GM23338 (cell line): Measurements from ENCODE around the gene TEX36. TPM values are rescaled to one million over a fixed set of nuclear protein-coding genes. Genes with fewer than 3 reads are reported as not detected.

Experiments
- ATAC-seq: fragments of 200-7000 bp; cut with Tn5 transposase; 3 replicates; pipeline ENCODE4 v1.9.1; 2020
- DNase-seq: peaks from one replicate; pipeline ENCODE4 v3.0.0-alpha.2; 2015; ENCODE audit warnings: low spot score
- H2AFZ ChIP-seq: fragments of 200-600 bp; sonication (generic); 2 replicates; pipeline ENCODE4 v1.8.0; 2016; ENCODE audit warnings: antibody characterized with exemption, mild to moderate bottlenecking, moderate library complexity
- H3F3A ChIP-seq: fragments of 200-600 bp; sonication (generic); replicated peaks from 2 replicates; pipeline ENCODE4 v1.8.0; 2017; ENCODE audit warnings: antibody characterized with exemption, mixed run types, low read depth
- H3K27ac ChIP-seq: fragments of 200-600 bp; sonication (generic); 2 replicates; pipeline ENCODE4 v1.6.1; 2016; ENCODE audit warnings: low read depth
- H3K27me3 ChIP-seq: fragments of 200-600 bp; sonication (generic); 2 replicates; pipeline ENCODE4 v1.8.0; 2016; ENCODE audit warnings: mild to moderate bottlenecking, mixed run types, moderate library complexity; ENCODE audit not compliant: insufficient read depth
- H3K36me3 ChIP-seq: fragments of 200-600 bp; sonication (generic); 2 replicates; pipeline ENCODE4 v1.8.0; 2016; ENCODE audit warnings: mild to moderate bottlenecking; ENCODE audit not compliant: insufficient read depth
- H3K4me1 ChIP-seq: fragments of 200-600 bp; sonication (generic); 2 replicates; pipeline ENCODE4 v1.8.0; 2016; ENCODE audit warnings: mild to moderate bottlenecking, moderate library complexity; ENCODE audit not compliant: insufficient read depth
- H3K4me2 ChIP-seq: fragments of 200-600 bp; sonication (generic); 2 replicates; pipeline ENCODE4 v1.7.1; 2017; ENCODE audit warnings: mixed run types
- H3K4me3 ChIP-seq: fragments of 200-600 bp; sonication (generic); 2 replicates; pipeline ENCODE4 v1.6.1; 2016; ENCODE audit warnings: mixed run types
- H3K79me2 ChIP-seq: fragments of 200-600 bp; sonication (generic); replicated peaks from 2 replicates; pipeline ENCODE4 v1.8.0; 2017; ENCODE audit warnings: mild to moderate bottlenecking; ENCODE audit not compliant: insufficient read depth
- H3K9me2 ChIP-seq: fragments of 200-600 bp; sonication (generic); 2 replicates; pipeline ENCODE4 v1.8.0; 2017; ENCODE audit not compliant: insufficient read depth
- H4K20me1 ChIP-seq: fragments of 200-600 bp; sonication (generic); replicated peaks from 2 replicates; pipeline ENCODE4 v1.8.0; 2017; ENCODE audit warnings: mild to moderate bottlenecking; ENCODE audit not compliant: insufficient read depth
- H3K27ac Mint-ChIP-seq: 2 replicates; pipeline ENCODE4 v1.8.0; 2020; ENCODE audit warnings: inconsistent platforms, mild to moderate bottlenecking, moderate library complexity, mixed read lengths
- H3K27me3 Mint-ChIP-seq: 3 replicates; pipeline ENCODE4 v1.8.0; 2022; ENCODE audit warnings: low read depth, mild to moderate bottlenecking, moderate library complexity, mixed read lengths, inconsistent platforms; ENCODE audit not compliant: insufficient read depth, poor library complexity
- H3K36me3 Mint-ChIP-seq: 3 replicates; pipeline ENCODE4 v1.8.0; 2021; ENCODE audit warnings: low read depth, mild to moderate bottlenecking, inconsistent platforms, moderate library complexity, mixed read lengths
- H3K4me1 Mint-ChIP-seq: 3 replicates; pipeline ENCODE4 v1.8.0; 2020; ENCODE audit warnings: mild to moderate bottlenecking, inconsistent platforms, mixed read lengths
- H3K4me3 Mint-ChIP-seq: 3 replicates; pipeline ENCODE4 v1.8.0; 2021; ENCODE audit warnings: moderate library complexity, mild to moderate bottlenecking, inconsistent platforms, mixed read lengths
- H3K9me3 Mint-ChIP-seq: 3 replicates; pipeline ENCODE4 v1.8.0; 2020; ENCODE audit warnings: moderate library complexity, mild to moderate bottlenecking, inconsistent platforms, mixed read lengths
- CREB1 ChIP-seq: fragments of 250-450 bp; sonication (Bioruptor Pico); IDR thresholded peaks from 2 replicates; pipeline ENCODE4 v1.5.0; 2020; ENCODE audit warnings: low read depth, mild to moderate bottlenecking, moderate library complexity
- CTCF ChIP-seq, 2 experiments: fragments of 200-600 bp in 1 of 2; sonication (generic) in 1 of 2; conservative IDR thresholded peaks; 2 replicates each; pipeline versions ENCODE4 v1.5.1 to v1.6.1; 2016 to 2017; ENCODE audit warnings: antibody characterized with exemption in 2 of 2, low read depth in 2 of 2, mild to moderate bottlenecking in 2 of 2, moderate library complexity in 1 of 2
- ETS1 ChIP-seq: IDR thresholded peaks from 2 replicates; pipeline ENCODE4 v1.6.1; 2016; ENCODE audit warnings: antibody characterized with exemption
- EZH2 ChIP-seq: fragments of 200-600 bp; sonication (generic); IDR thresholded peaks from one replicate; pipeline ENCODE4 v1.8.0; 2017; ENCODE audit warnings: antibody characterized with exemption, mild to moderate bottlenecking, low read depth; ENCODE audit not compliant: unreplicated experiment
- JUNB ChIP-seq: IDR thresholded peaks from one replicate; pipeline ENCODE4 v1.6.1; 2016; ENCODE audit warnings: antibody characterized with exemption; ENCODE audit not compliant: unreplicated experiment
- NANOG ChIP-seq: IDR thresholded peaks from 2 replicates; pipeline ENCODE4 v1.6.1; 2016; ENCODE audit warnings: antibody characterized with exemption, borderline replicate concordance
- STAT1 ChIP-seq: IDR thresholded peaks from one replicate; pipeline ENCODE4 v1.6.1; 2016; ENCODE audit warnings: antibody characterized with exemption; ENCODE audit not compliant: unreplicated experiment
- ZNF114 ChIP-seq: fragments of 250-450 bp; sonication (Bioruptor Pico); IDR thresholded peaks from 2 replicates; pipeline ENCODE4 v1.5.0; 2020; ENCODE audit warnings: mild to moderate bottlenecking, moderate library complexity
- ZNF462 ChIP-seq: fragments of 250-450 bp; sonication (Bioruptor Pico); IDR thresholded peaks from 2 replicates; pipeline ENCODE4 v1.5.0; 2020; ENCODE audit warnings: mild to moderate bottlenecking, moderate library complexity
- polyA plus RNA-seq: library from polyadenylated mRNA; unstranded; fragments of >200 nt; fragmentation: Nextera tagmentation; extraction: Ambion mirVana; gene quantifications from 2 replicates; pipeline ENCODE4 v1.2.1, GENCODE V29; 2016
- total RNA-seq: library from RNA; depleted of rRNA; stranded (reverse); fragments of >200 nt; shearing (Covaris generic); gene quantifications from 2 replicates; pipeline ENCODE4 v1.2.3, GENCODE V29; 2014

The TEX36 gene
- total and polyA plus RNA-seq, 2 experiments from 2014 or later, result not detected

GRCh38 chr10:125608474-125608873, 74.5 kb downstream of the TEX36 start:
- Histone ChIP-seq H4K20me1 (no peaks in the 10 kb centered on the region), H3K4me1 (no peaks in the 10 kb centered on the region; the same call in 1 of the 2 replicates), H3K4me3 (no peak overlapping the region), H3K4me2 (no peak overlapping the region), H2AFZ (no peak overlapping the region), H3K27me3 (no peaks in the 10 kb centered on the region), H3K79me2 (no peaks in the 10 kb centered on the region), H3K27ac (no peak overlapping the region), H3K36me3 (no peaks in the 10 kb centered on the region), H3K9me2 (0 out of 2 replicates have a peak, but pooled peaks cover 5% of the 10 kb centered on the region), H3F3A (no peaks in the 10 kb centered on the region)
- Mint-ChIP-seq H3K9me3 (peaks cover 17% of the 10 kb centered on the region), H3K27ac (no peak overlapping the region), H3K27me3 (peaks cover 3% of the 10 kb centered on the region), H3K4me3 (no peak overlapping the region), H3K36me3 (no peaks in the 10 kb centered on the region), H3K4me1 (no peaks in the 10 kb centered on the region; the same call in 2 of the 3 replicates)
- no peak for ATAC-seq
- TF ChIP-seq ETS1, result no peak
- DNase-seq, result no peak

GRCh38 chr10:125607689-125608290, 75.2 kb downstream of the TEX36 start:
- H3K4me2 ChIP-seq, result no peak overlapping the region
- H3K27ac Mint-ChIP-seq, result no peak overlapping the region
- TF ChIP-seq CREB1 (CRISPR knock-in tag) (no peak), CTCF (conservative IDR thresholded peaks at IDR 0.05; ENCODE audit: low read depth in 2 of 2) (no peak), ZNF462 (CRISPR knock-in tag) (no peak), ZNF114 (CRISPR knock-in tag) (no peak), STAT1 (no peak), NANOG (no peak), JUNB (no peak), EZH2 (no peak)

More at GRCh38 chr10:125607689-125608290, 75.2 kb downstream of the TEX36 start:
- H3K9me2 ChIP-seq, result 0 out of 2 replicates have a peak, but pooled peaks cover 5% of the 10 kb centered on the region
- Mint-ChIP-seq H3K4me3 (no peak overlapping the region), H3K27me3 (peaks cover 3% of the 10 kb centered on the region), H3K9me3 (peaks cover 17% of the 10 kb centered on the region), H3K36me3 (no peaks in the 10 kb centered on the region), H3K4me1 (no peaks in the 10 kb centered on the region; the same call in 2 of the 3 replicates)
- no peaks in the 10 kb centered on the region for H3K36me3 ChIP-seq
- H4K20me1 ChIP-seq, result no peaks in the 10 kb centered on the region
- H3K4me1 ChIP-seq, result no peaks in the 10 kb centered on the region; the same call in 1 of the 2 replicates
- DNase-seq (no peak), ATAC-seq (no peak)
- H3F3A ChIP-seq, result no peaks in the 10 kb centered on the region
- H2AFZ ChIP-seq, result no peak overlapping the region
- no peak overlapping the region for H3K4me3 ChIP-seq
- no peak overlapping the region for H3K27ac ChIP-seq
- no peaks in the 10 kb centered on the region for H3K79me2 ChIP-seq
- H3K27me3 ChIP-seq, result no peaks in the 10 kb centered on the region
